Breast epithelium (tissue), 4 donors: ENCODE results near the gene KIF1B. TPM values are rescaled to one million over a fixed set of nuclear protein-coding genes. Genes with fewer than 3 reads are reported as not detected.

Source experiments
- DNase-seq, 2 donors: peaks; one replicate each; pipeline ENCODE4 v3.0.0-alpha.2; 2019; ENCODE audit warnings: low spot score in 2 of 2
- H3K27ac ChIP-seq, 2 donors: fragments of 200-600 bp; sonication (generic) in 1 of 2; one replicate each; pipeline ENCODE4 v1.5.1; 2016 to 2019; ENCODE audit warnings: mild to moderate bottlenecking in 1 of 2
- H3K27me3 ChIP-seq, 2 donors: fragments of 200-600 bp; sonication (generic) in 1 of 2; one replicate each; pipeline versions ENCODE4 v1.5.1 to v1.6.0; 2017 to 2019; ENCODE audit warnings: control low read depth in 1 of 2, mild to moderate bottlenecking in 1 of 2
- H3K36me3 ChIP-seq: fragments of 200-600 bp; one replicate; pipeline ENCODE4 v1.5.1; 2019
- H3K4me1 ChIP-seq, 2 donors: fragments of 200-600 bp; sonication (generic); one replicate each; pipeline ENCODE4 v1.5.1; 2016 to 2019; ENCODE audit warnings: control low read depth in 1 of 2
- H3K4me3 ChIP-seq, 3 donors: fragments of 200-600 bp; sonication (generic); 1 replicate in 2 of 3; 2 replicates in 1 of 3; pipeline ENCODE4 v1.5.1; 2016 to 2019; ENCODE audit warnings: mild to moderate bottlenecking in 3 of 3, moderate library complexity in 2 of 3
- H3K9me3 ChIP-seq, 2 donors: fragments of 200-600 bp; sonication (generic) in 1 of 2; one replicate each; pipeline ENCODE4 v1.5.1; 2016 to 2019; ENCODE audit warnings: control low read depth in 1 of 2
- CTCF ChIP-seq, 3 donors: fragments of 450-650 bp; IDR thresholded peaks; one replicate each; pipeline ENCODE4 v1.5.1; 2016 to 2017; ENCODE audit warnings: antibody characterized with exemption in 3 of 3, mild to moderate bottlenecking in 3 of 3, moderate library complexity in 3 of 3
- POLR2A ChIP-seq: fragments of 450-650 bp; IDR thresholded peaks from one replicate; pipeline ENCODE4 v1.6.1; 2016; ENCODE audit warnings: antibody characterized with exemption, mild to moderate bottlenecking, moderate library complexity
- POLR2AphosphoS5 ChIP-seq, 3 donors: sonication (generic); formaldehyde crosslinking; IDR thresholded peaks; one replicate each; pipeline ENCODE4 v1.6.1; 2017; ENCODE audit warnings: antibody characterized with exemption in 3 of 3
- intact Hi-C: fragments of 100-400 bp; cut with DNase I; formaldehyde crosslinking; loops from one replicate; pipeline ENCODE4 v1.15.1; 2023; ENCODE audit warnings: low total_unique reads
- total RNA-seq, 3 donors: library from RNA; depleted of rRNA; stranded (reverse); fragments of >200 nt; gene quantifications; one replicate each; pipeline ENCODE4 v1.1.0, GENCODE V29; 2016

KIF1B gene
- total RNA-seq, 3 donors from 2014 or later = 42.6 to 45.7 (median 43.5) TPM

GRCh38 chr1:10302416-10302815, 92.0 kb downstream of the KIF1B start:
- intact Hi-C loops = no loop called here
- Histone ChIP-seq H3K4me3 (no peak overlapping the region), H3K27ac (no peak overlapping the region), H3K36me3 (no peaks in the 10 kb centered on the region), H3K27me3 (no peaks in the 10 kb centered on the region), H3K9me3 (no peaks in the 10 kb centered on the region), H3K4me1 (no peaks in the 10 kb centered on the region)
- no peak for DNase-seq
- TF ChIP-seq CTCF (IDR thresholded peaks at IDR 0.05) = no peak
- no peak for TF ChIP-seq POLR2A
- TF ChIP-seq POLR2AphosphoS5 (IDR thresholded peaks at IDR 0.05) = no peak

GRCh38 chr1:10304295-10304694, 93.9 kb downstream of the KIF1B start:
- H3K4me3 ChIP-seq = no peak overlapping the region
- no peaks in the 10 kb centered on the region for H3K4me1 ChIP-seq
- no peaks in the 10 kb centered on the region for H3K36me3 ChIP-seq
- H3K27ac ChIP-seq = peak overlapping the region in 1 of 2 donors; percentile 2
- no peaks in the 10 kb centered on the region for H3K27me3 ChIP-seq
- intact Hi-C loops = no loop called here
- no peak for DNase-seq
- H3K9me3 ChIP-seq = no peaks in the 10 kb centered on the region
- TF ChIP-seq CTCF (IDR thresholded peaks at IDR 0.05) (no peak), POLR2AphosphoS5 (IDR thresholded peaks at IDR 0.05) (no peak), POLR2A (no peak)

GRCh38 chr1:10306435-10306834, 96.1 kb downstream of the KIF1B start:
- no peak overlapping the region for H3K27ac ChIP-seq
- intact Hi-C loops = no loop called here

GRCh38 chr1:10308001-10308400, 97.6 kb downstream of the KIF1B start:
- Histone ChIP-seq H3K27ac (peak overlapping the region; percentile 8 to 29), H3K4me3 (no peak overlapping the region), H3K9me3 (no peaks in the 10 kb centered on the region), H3K36me3 (no peaks in the 10 kb centered on the region), H3K4me1 (no peaks in the 10 kb centered on the region), H3K27me3 (no peaks in the 10 kb centered on the region)
- DNase-seq = no peak
- intact Hi-C loops = no loop called here
- TF ChIP-seq CTCF (IDR thresholded peaks at IDR 0.05) (no peak), POLR2AphosphoS5 (IDR thresholded peaks at IDR 0.05) (no peak), POLR2A (no peak)

More at GRCh38 chr1:10306435-10306834, 96.1 kb downstream of the KIF1B start:
- no peak for DNase-seq
- TF ChIP-seq POLR2AphosphoS5 (IDR thresholded peaks at IDR 0.05) (no peak), POLR2A (no peak), CTCF (IDR thresholded peaks at IDR 0.05) (no peak)
- Histone ChIP-seq H3K9me3 (no peaks in the 10 kb centered on the region), H3K27me3 (no peaks in the 10 kb centered on the region), H3K4me3 (no peak overlapping the region), H3K4me1 (no peaks in the 10 kb centered on the region), H3K36me3 (no peaks in the 10 kb centered on the region)

GRCh38 chr1:10309243-10310011, 99.1 kb downstream of the KIF1B start:
- H3K4me1 ChIP-seq = no peaks in the 10 kb centered on the region
- H3K36me3 ChIP-seq = no peaks in the 10 kb centered on the region
- intact Hi-C loops = no loop called here
- no peak for DNase-seq
- H3K27ac ChIP-seq = peak overlapping the region in 1 of 2 donors; percentile 16
- H3K9me3 ChIP-seq = no peaks in the 10 kb centered on the region
- no peak overlapping the region for H3K4me3 ChIP-seq
- TF ChIP-seq CTCF (IDR thresholded peaks at IDR 0.05) = no peak
- TF ChIP-seq POLR2A = no peak
- TF ChIP-seq POLR2AphosphoS5 (IDR thresholded peaks at IDR 0.05) = no peak
- no peaks in the 10 kb centered on the region for H3K27me3 ChIP-seq
